ENCODE data around the gene SCYL1.

The SCYL1 gene

DNA sequence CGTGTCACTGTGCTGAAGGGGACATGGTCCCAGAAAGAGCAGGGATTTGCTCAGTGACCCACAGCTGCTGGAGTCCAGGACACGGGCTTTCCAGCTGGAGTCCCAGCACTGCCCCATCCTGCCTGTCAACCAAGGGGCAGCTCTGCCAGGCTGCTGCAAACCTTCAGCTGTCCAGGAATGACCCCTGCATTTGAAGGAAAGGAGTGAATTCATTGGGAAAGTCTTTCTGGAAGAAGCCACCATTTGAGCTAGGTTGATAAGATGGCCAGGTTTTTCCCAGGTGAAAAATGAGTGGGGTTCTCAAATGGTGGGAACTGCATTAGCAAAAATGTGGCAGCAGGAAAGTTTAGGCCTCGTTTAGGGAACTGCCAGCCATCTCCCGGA, 61.4 kb downstream of the SCYL1 start:
- DNase-seq (ENCODE audit: insufficient read length, low spot score) (no peak), FAIRE-seq (no peak)
- TF ChIP-seq POLR2A (IDR thresholded peaks at IDR 0.05; ENCODE audit: low read depth, low read length): no peak

GRCh38 chr11:65586676-65587075, 61.8 kb downstream of the SCYL1 start:
- DNase-seq (ENCODE audit: insufficient read length, low spot score) (no peak), FAIRE-seq (no peak)
- TF ChIP-seq POLR2A (IDR thresholded peaks at IDR 0.05; ENCODE audit: low read depth, low read length): no peak

Measured in H54 (cell line).